H1 (cell line): Measurements from ENCODE around the gene BMX. TPM values are rescaled to one million over a fixed set of nuclear protein-coding genes. Genes with fewer than 3 reads are reported as not detected.

Experiments
- CTCF ChIA-PET: fragments of 300-600 bp; sonication (Branson Sonifier 250); formaldehyde crosslinking; loops from one replicate; lab custom pipeline; 2021; ENCODE audit not compliant: partially characterized antibody; lab: Charles Lee
- POLR2A ChIA-PET: fragments of 300-600 bp; sonication (Branson Sonifier 250); formaldehyde crosslinking; loops from one replicate; lab custom pipeline; 2021; ENCODE audit warnings: inconsistent platforms; ENCODE audit not compliant: partially characterized antibody; lab: Charles Lee
- DNase-seq, 2 experiments: peaks; one replicate each; pipeline versions ENCODE4 v3.0.0 to v3.0.0-alpha.2; 2010 to 2022; ENCODE audit warnings: low spot score in 2 of 2, low read depth in 1 of 2, mixed read lengths in 1 of 2
- FAIRE-seq: peaks from 2 replicates; lab custom pipeline; 2011; peaks lifted over from hg19 to GRCh38; lab: Jason Lieb, UNC
- H2AFZ ChIP-seq: 2 replicates; pipeline ENCODE4 v1.8.1; 2012; ENCODE audit warnings: low read length, inconsistent platforms
- H2AK5ac ChIP-seq: 2 replicates; pipeline ENCODE4 v1.6.1; 2013; ENCODE audit warnings: low read depth, low read length
- H2BK120ac ChIP-seq: replicated peaks from 2 replicates; pipeline ENCODE3; 2013; ENCODE audit warnings: low read depth, low read length, inconsistent platforms
- H2BK12ac ChIP-seq: 2 replicates; pipeline ENCODE4 v1.6.1; 2013; ENCODE audit warnings: low read depth, low read length
- H2BK15ac ChIP-seq: 2 replicates; pipeline ENCODE4 v1.6.1; 2013; ENCODE audit warnings: low read length
- H2BK20ac ChIP-seq: 2 replicates; pipeline ENCODE4 v1.6.1; 2013; ENCODE audit warnings: low read length
- H2BK5ac ChIP-seq: 2 replicates; pipeline ENCODE4 v1.6.1; 2013; ENCODE audit warnings: low read depth, low read length
- H3K14ac ChIP-seq: 2 replicates; pipeline ENCODE4 v1.6.1; 2013; ENCODE audit warnings: inconsistent platforms; ENCODE audit not compliant: insufficient read length
- H3K18ac ChIP-seq: 2 replicates; pipeline ENCODE4 v1.6.1; 2013; ENCODE audit warnings: low read length; ENCODE audit errors: extremely low read depth
- H3K23ac ChIP-seq: 2 replicates; pipeline ENCODE4 v1.6.1; 2013; ENCODE audit warnings: inconsistent platforms; ENCODE audit not compliant: insufficient read length
- H3K23me2 ChIP-seq: 2 replicates; pipeline ENCODE4 v1.6.1; 2013; ENCODE audit warnings: low read depth, low read length
- H3K27ac ChIP-seq: 2 replicates; pipeline ENCODE4 v1.6.1; 2011; ENCODE audit warnings: low read depth, low read length, inconsistent platforms
- H3K27me3 ChIP-seq, 4 experiments: replicated peaks in 1 of 4; 1 replicate in 1 of 4; 2 replicates in 3 of 4; pipeline versions ENCODE4 v1.6.1 to v1.8.1; 2011 to 2013; ENCODE audit warnings: low read length in 3 of 4, mild to moderate bottlenecking in 3 of 4, inconsistent platforms in 2 of 4, mixed read lengths in 2 of 4, moderate library complexity in 1 of 4; ENCODE audit not compliant: control insufficient read depth in 3 of 4, insufficient read depth in 3 of 4; ENCODE audit errors: extremely low read depth in 1 of 4
- H3K36me3 ChIP-seq, 4 experiments: 2 replicates each; pipeline versions ENCODE4 v1.6.1 to v1.8.1; 2011 to 2013; ENCODE audit warnings: mild to moderate bottlenecking in 4 of 4, low read length in 3 of 4, moderate library complexity in 2 of 4, control low read depth in 1 of 4, inconsistent platforms in 1 of 4; ENCODE audit not compliant: insufficient read depth in 4 of 4, control insufficient read depth in 2 of 4
- H3K4ac ChIP-seq: replicated peaks from 2 replicates; pipeline ENCODE3; 2013; ENCODE audit warnings: low read length, low read depth, mixed read lengths, inconsistent platforms; ENCODE audit not compliant: insufficient read length
- H3K4me1 ChIP-seq, 4 experiments: replicated peaks in 1 of 4; 1 replicate in 1 of 4; 2 replicates in 3 of 4; pipeline versions ENCODE4 v1.6.1 to v1.8.1; 2011 to 2013; ENCODE audit warnings: low read length in 3 of 4, inconsistent platforms in 2 of 4, mixed read lengths in 1 of 4; ENCODE audit not compliant: insufficient read depth in 4 of 4, control insufficient read depth in 3 of 4
- H3K4me2 ChIP-seq, 2 experiments: 2 replicates each; pipeline versions ENCODE4 v1.6.1 to v1.8.1; 2011 to 2013; ENCODE audit warnings: low read depth in 2 of 2, low read length in 2 of 2, control low read depth in 1 of 2, inconsistent platforms in 1 of 2, mild to moderate bottlenecking in 1 of 2; ENCODE audit not compliant: insufficient read depth in 1 of 2
- H3K4me3 ChIP-seq, 4 experiments: fragments of 200-600, 300-600 bp in 1 of 4; sonication (generic), shearing (Covaris generic), sonication (Bioruptor Twin) in 1 of 4; 2 replicates each; pipeline versions ENCODE4 v1.5.1 to v1.8.1; 2011 to 2016; ENCODE audit warnings: low read length in 4 of 4, low read depth in 3 of 4, control low read depth in 2 of 4, inconsistent platforms in 2 of 4, mild to moderate bottlenecking in 2 of 4, mixed read lengths in 1 of 4, moderate library complexity in 1 of 4; ENCODE audit not compliant: insufficient read depth in 2 of 4; ENCODE audit errors: extremely low read depth in 1 of 4
- H3K56ac ChIP-seq: replicated peaks from 2 replicates; pipeline ENCODE3; 2013; ENCODE audit warnings: low read depth, mild to moderate bottlenecking, mixed read lengths, low read length, inconsistent platforms; ENCODE audit not compliant: insufficient read length
- H3K79me1 ChIP-seq: 2 replicates; pipeline ENCODE4 v1.6.1; 2013; ENCODE audit warnings: low read depth, low read length, control low read depth
- H3K79me2 ChIP-seq, 2 experiments: 2 replicates each; pipeline versions ENCODE4 v1.6.1 to v1.8.1; 2012 to 2013; ENCODE audit warnings: low read length in 2 of 2, mild to moderate bottlenecking in 2 of 2, inconsistent platforms in 1 of 2; ENCODE audit not compliant: insufficient read depth in 2 of 2, control insufficient read depth in 1 of 2
- H3K9ac ChIP-seq, 4 experiments: replicated peaks in 1 of 4; 1 replicate in 1 of 4; 2 replicates in 3 of 4; pipeline versions ENCODE4 v1.6.1 to v1.8.1; 2011 to 2013; ENCODE audit warnings: low read depth in 3 of 4, low read length in 3 of 4, control low read depth in 2 of 4, mild to moderate bottlenecking in 2 of 4, moderate library complexity in 2 of 4, inconsistent platforms in 1 of 4; ENCODE audit errors: extremely low read depth in 1 of 4
- H3K9me3 ChIP-seq, 2 experiments: 2 replicates each; pipeline versions ENCODE4 v1.6.1 to v1.8.1; 2012 to 2013; ENCODE audit warnings: mild to moderate bottlenecking in 2 of 2, moderate library complexity in 2 of 2, control low read depth in 1 of 2, inconsistent platforms in 1 of 2, low read depth in 1 of 2, low read length in 1 of 2, mixed read lengths in 1 of 2; ENCODE audit not compliant: insufficient read depth in 2 of 2
- H4K20me1 ChIP-seq, 2 experiments: replicated peaks in 1 of 2; 2 replicates each; pipeline versions ENCODE3 to v1.8.1; 2011 to 2013; ENCODE audit warnings: inconsistent platforms in 2 of 2, low read length in 2 of 2, mild to moderate bottlenecking in 1 of 2; ENCODE audit not compliant: insufficient read depth in 2 of 2, control insufficient read depth in 1 of 2
- H4K5ac ChIP-seq: 2 replicates; pipeline ENCODE4 v1.6.1; 2013; ENCODE audit warnings: low read length, low read depth, mixed read lengths, inconsistent platforms; ENCODE audit not compliant: insufficient read length
- H4K8ac ChIP-seq: 2 replicates; pipeline ENCODE4 v1.8.0; 2013; ENCODE audit warnings: mild to moderate bottlenecking, moderate library complexity, low read length, inconsistent platforms; ENCODE audit not compliant: insufficient read depth; ENCODE audit errors: extremely low read depth
- H4K91ac ChIP-seq: replicated peaks from 2 replicates; pipeline ENCODE3; 2013; ENCODE audit warnings: low read length, mixed read lengths, inconsistent platforms; ENCODE audit not compliant: insufficient read length
- ASH2L ChIP-seq: fragments of 200-600, 300-600 bp; sonication (generic); IDR thresholded peaks from one replicate; pipeline ENCODE4 v1.7.1; 2017; ENCODE audit warnings: low read length
- BACH1 ChIP-seq: IDR thresholded peaks from 2 replicates; pipeline ENCODE4 v1.6.1; 2012; ENCODE audit warnings: low read length, improper control_type of control experiment
- BCL11A ChIP-seq, 2 experiments: IDR thresholded peaks; one replicate each; pipeline ENCODE4 v1.6.1; 2011; ENCODE audit warnings: low read depth in 2 of 2, low read length in 2 of 2, mild to moderate bottlenecking in 2 of 2
- HDAC6 ChIP-seq: IDR thresholded peaks from one replicate; pipeline ENCODE4 v1.7.1; 2012; ENCODE audit warnings: low read depth, mild to moderate bottlenecking, inconsistent platforms, low read length, moderate library complexity
- JUND ChIP-seq: IDR thresholded peaks from 2 replicates; pipeline ENCODE4 v1.6.1; 2011; ENCODE audit warnings: mild to moderate bottlenecking, improper control_type of control experiment, low read length
- MAX ChIP-seq: IDR thresholded peaks from 2 replicates; pipeline ENCODE4 v1.6.1; 2012; ENCODE audit warnings: inconsistent platforms
- SRF ChIP-seq: IDR thresholded peaks from 2 replicates; pipeline ENCODE4 v1.6.1; 2011; ENCODE audit warnings: mild to moderate bottlenecking, low read depth, low read length, moderate library complexity
- WGBS, 2 experiments: shearing (Covaris generic) in 1 of 2; methylation state at CpG; one replicate each; pipeline versions ENCODE4 v1.1.6 to v1.1.7; 2013 to 2015; ENCODE audit warnings: low lambda C conversion rate in 2 of 2, mixed read lengths in 2 of 2, inconsistent platforms in 1 of 2, low coverage in 1 of 2, missing lambda C conversion rate in 1 of 2; ENCODE audit not compliant: insufficient replicate concordance in 2 of 2, insufficient coverage in 1 of 2, insufficient read length in 1 of 2; ENCODE audit errors: extremely low coverage in 1 of 2, missing lambda C conversion rate in 1 of 2; 5-methylcytosine and 5-hydroxymethylcytosine counted together
- polyA plus RNA-seq, 7 experiments: library from polyadenylated mRNA; depleted of rRNA in 3 of 7; stranded (reverse) in 5 of 7; unstranded in 2 of 7; fragments of >200 nt in 5 of 7; fragments of 200-250 nt in 2 of 7; gene quantifications; 1 replicate in 5 of 7; 2 replicates in 1 of 7; 4 replicates in 1 of 7; pipeline versions ENCODE4 v1.2.1 to v1.2.3, GENCODE V29; 2011 to 2013; ENCODE audit warnings: missing spikeins in 2 of 7, mixed read lengths in 2 of 7
- total RNA-seq: library from RNA; stranded (reverse); fragmentation: NEBNext Ultra II Directional; extraction: Animal tissue kit (Norgen Biotek cat#: 25700); gene quantifications from 2 replicates; pipeline ENCODE4 v1.2.1, GENCODE V29; 2021

BMX gene
- total and polyA plus RNA-seq, 2 of the 8 experiments (the other 6 are each of a cell fraction or from before 2014, with no cell fraction given): not detected

- Histone ChIP-seq H3K14ac (no peak overlapping the region), H3K4me1 (no peaks in the 10 kb centered on the region), H4K91ac (no peak overlapping the region), H2BK20ac (no peak overlapping the region), H2BK15ac (no peak overlapping the region)
- no peak for DNase-seq
- TF ChIP-seq JUND (no peak), MAX (no peak), ASH2L (no peak), SRF (no peak), BACH1 (no peak), BCL11A (IDR thresholded peaks at IDR 0.05; ENCODE audit: low read depth in 2 of 2, low read length in 2 of 2) (no peak), HDAC6 (no peak)
- TF ChIP-seq, all 59 proteins: peak for 0
- H3K4me3 ChIP-seq: no peak overlapping the region
- no peaks in the 10 kb centered on the region for H4K20me1 ChIP-seq
- no peaks in the 10 kb centered on the region for H3K36me3 ChIP-seq
- ChIA-PET POLR2A (no interaction called here), CTCF (no interaction called here)
- H2AK5ac ChIP-seq: no peak overlapping the region
- H2AFZ ChIP-seq: no peak overlapping the region
- H2BK12ac ChIP-seq: no peak overlapping the region
- no peaks in the 10 kb centered on the region for H3K23me2 ChIP-seq
- no peak overlapping the region for H3K23ac ChIP-seq
- no peak overlapping the region for H3K9ac ChIP-seq
- FAIRE-seq: no peak
- H3K9me3 ChIP-seq: no peaks in the 10 kb centered on the region
- H3K4me2 ChIP-seq: no peak overlapping the region
- H3K27ac ChIP-seq: no peak overlapping the region
- no peaks in the 10 kb centered on the region for H3K79me1 ChIP-seq
- H4K8ac ChIP-seq: no peak overlapping the region
- H2BK120ac ChIP-seq: no peak overlapping the region
- H4K5ac ChIP-seq: no peak overlapping the region
- no peak overlapping the region for H3K18ac ChIP-seq
- H3K79me2 ChIP-seq: no peaks in the 10 kb centered on the region
- WGBS, 2 experiments: 95% methylated on average over 3 of the region's 3 CpGs; no CpG with 5 or more reads in 1 of the 2 experiments
- no peak overlapping the region for H2BK5ac ChIP-seq
- H3K27me3 ChIP-seq: no peaks in the 10 kb centered on the region
- no peak overlapping the region for H3K4ac ChIP-seq
- no peak overlapping the region for H3K56ac ChIP-seq
Measured at GRCh38 chrX:15522464-15522863, 21.9 kb downstream of the BMX start.
